Progenitor cell of endocrine pancreas (in vitro differentiated cells): Measurements from ENCODE around the gene AASDH. TPM values are rescaled to one million over a fixed set of nuclear protein-coding genes. Genes with fewer than 3 reads are reported as not detected.
A peak's percentile ranks its signal among the peaks of the same experiment; 100 is the strongest.

ENCODE experiments used
- DNase-seq: peaks from one replicate; pipeline ENCODE4 v3.0.0; 2021; ENCODE audit warnings: low spot score; ENCODE audit not compliant: unreplicated experiment
- H3K27ac Mint-ChIP-seq: 2 replicates; pipeline ENCODE4 v1.8.0; 2021; ENCODE audit warnings: mild to moderate bottlenecking, moderate library complexity, mixed read lengths
- H3K27me3 Mint-ChIP-seq: 2 replicates; pipeline ENCODE4 v1.8.0; 2021; ENCODE audit warnings: mixed read lengths
- H3K36me3 Mint-ChIP-seq: 2 replicates; pipeline ENCODE4 v1.8.0; 2022; ENCODE audit warnings: mixed read lengths; ENCODE audit not compliant: insufficient read depth
- H3K4me1 Mint-ChIP-seq: 2 replicates; pipeline ENCODE4 v1.8.0; 2021; ENCODE audit warnings: low read depth, mixed read lengths
- H3K4me3 Mint-ChIP-seq: 2 replicates; pipeline ENCODE4 v1.8.0; 2021; ENCODE audit warnings: low read depth, mild to moderate bottlenecking, moderate library complexity, mixed read lengths
- H3K9me3 Mint-ChIP-seq: 2 replicates; pipeline ENCODE4 v1.8.0; 2021; ENCODE audit warnings: low read depth, mixed read lengths
- CTCF ChIP-seq: fragments of 200-600 bp; sonication (generic); IDR thresholded peaks from one replicate; pipeline ENCODE4 v1.5.0; 2021; ENCODE audit warnings: antibody characterized with exemption, mild to moderate bottlenecking; ENCODE audit not compliant: unreplicated experiment
- total RNA-seq: library from RNA; stranded (reverse); gene quantifications from 2 replicates; pipeline ENCODE4 v1.2.1, GENCODE V29; 2021

AASDH gene
- total RNA-seq, 1 donor from 2014 or later: 25.2 TPM

- no peak overlapping the region for H3K4me3 Mint-ChIP-seq
- no peak for TF ChIP-seq CTCF
- H3K36me3 Mint-ChIP-seq: peaks cover 3% of the 10 kb centered on the region
- no peak for DNase-seq
- no peak overlapping the region for H3K27ac Mint-ChIP-seq
- H3K4me1 Mint-ChIP-seq: peaks cover 2% of the 10 kb centered on the region
- H3K9me3 Mint-ChIP-seq: no peaks in the 10 kb centered on the region
- no peaks in the 10 kb centered on the region for H3K27me3 Mint-ChIP-seq
These were observed 30.1 kb upstream of the AASDH start for GRCh38 chr4:56417396-56417795.

GRCh38 chr4:56416349-56416748, 29.1 kb upstream of the AASDH start:
- Mint-ChIP-seq H3K9me3 (no peaks in the 10 kb centered on the region), H3K4me3 (no peak overlapping the region), H3K4me1 (peaks cover 7% of the 10 kb centered on the region), H3K27me3 (no peaks in the 10 kb centered on the region), H3K27ac (no peak overlapping the region), H3K36me3 (peaks cover 1% of the 10 kb centered on the region)
- DNase-seq: no peak
- no peak for TF ChIP-seq CTCF

- no peak overlapping the region for H3K27ac Mint-ChIP-seq
- no peaks in the 10 kb centered on the region for H3K36me3 Mint-ChIP-seq
- no peak for DNase-seq
- H3K4me3 Mint-ChIP-seq: no peak overlapping the region
- H3K9me3 Mint-ChIP-seq: no peaks in the 10 kb centered on the region
- TF ChIP-seq CTCF: no peak
- peaks cover 20% of the 10 kb centered on the region for H3K4me1 Mint-ChIP-seq
- no peaks in the 10 kb centered on the region for H3K27me3 Mint-ChIP-seq
These were observed 26.9 kb upstream of the AASDH start for GRCh38 chr4:56414135-56414670.

- TF ChIP-seq CTCF: no peak
- Mint-ChIP-seq H3K9me3 (no peaks in the 10 kb centered on the region), H3K4me1 (peaks cover 20% of the 10 kb centered on the region), H3K36me3 (peaks cover 5% of the 10 kb centered on the region), H3K27me3 (no peaks in the 10 kb centered on the region), H3K4me3 (peak overlapping the region; percentile 48), H3K27ac (peak overlapping the region; percentile 96)
- peak; percentile 12 for DNase-seq
These were observed 23.2 kb upstream of the AASDH start for GRCh38 chr4:56410247-56411062.

GRCh38 chr4:56409511-56410090, 22.3 kb upstream of the AASDH start:
- H3K27me3 Mint-ChIP-seq: no peaks in the 10 kb centered on the region

More at GRCh38 chr4:56409511-56410090, 22.3 kb upstream of the AASDH start:
- peak overlapping the region; percentile 96 for H3K27ac Mint-ChIP-seq
- no peak for DNase-seq
- no peak for TF ChIP-seq CTCF
- no peak overlapping the region for H3K4me3 Mint-ChIP-seq
- H3K36me3 Mint-ChIP-seq: peaks cover 5% of the 10 kb centered on the region
- H3K4me1 Mint-ChIP-seq: peaks cover 20% of the 10 kb centered on the region
- no peaks in the 10 kb centered on the region for H3K9me3 Mint-ChIP-seq
